HG03520 (cell line): ENCODE results near the gene CLEC16A.

Experiments used
- ATAC-seq: cut with Tn5 transposase; IDR thresholded peaks from one replicate; pipeline ENCODE4 v1.9.1; 2021; ENCODE audit warnings: mild to moderate bottlenecking, moderate library complexity; ENCODE audit not compliant: unreplicated experiment

Gene CLEC16A, protein sequence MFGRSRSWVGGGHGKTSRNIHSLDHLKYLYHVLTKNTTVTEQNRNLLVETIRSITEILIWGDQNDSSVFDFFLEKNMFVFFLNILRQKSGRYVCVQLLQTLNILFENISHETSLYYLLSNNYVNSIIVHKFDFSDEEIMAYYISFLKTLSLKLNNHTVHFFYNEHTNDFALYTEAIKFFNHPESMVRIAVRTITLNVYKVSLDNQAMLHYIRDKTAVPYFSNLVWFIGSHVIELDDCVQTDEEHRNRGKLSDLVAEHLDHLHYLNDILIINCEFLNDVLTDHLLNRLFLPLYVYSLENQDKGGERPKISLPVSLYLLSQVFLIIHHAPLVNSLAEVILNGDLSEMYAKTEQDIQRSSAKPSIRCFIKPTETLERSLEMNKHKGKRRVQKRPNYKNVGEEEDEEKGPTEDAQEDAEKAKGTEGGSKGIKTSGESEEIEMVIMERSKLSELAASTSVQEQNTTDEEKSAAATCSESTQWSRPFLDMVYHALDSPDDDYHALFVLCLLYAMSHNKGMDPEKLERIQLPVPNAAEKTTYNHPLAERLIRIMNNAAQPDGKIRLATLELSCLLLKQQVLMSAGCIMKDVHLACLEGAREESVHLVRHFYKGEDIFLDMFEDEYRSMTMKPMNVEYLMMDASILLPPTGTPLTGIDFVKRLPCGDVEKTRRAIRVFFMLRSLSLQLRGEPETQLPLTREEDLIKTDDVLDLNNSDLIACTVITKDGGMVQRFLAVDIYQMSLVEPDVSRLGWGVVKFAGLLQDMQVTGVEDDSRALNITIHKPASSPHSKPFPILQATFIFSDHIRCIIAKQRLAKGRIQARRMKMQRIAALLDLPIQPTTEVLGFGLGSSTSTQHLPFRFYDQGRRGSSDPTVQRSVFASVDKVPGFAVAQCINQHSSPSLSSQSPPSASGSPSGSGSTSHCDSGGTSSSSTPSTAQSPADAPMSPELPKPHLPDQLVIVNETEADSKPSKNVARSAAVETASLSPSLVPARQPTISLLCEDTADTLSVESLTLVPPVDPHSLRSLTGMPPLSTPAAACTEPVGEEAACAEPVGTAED

DNA sequence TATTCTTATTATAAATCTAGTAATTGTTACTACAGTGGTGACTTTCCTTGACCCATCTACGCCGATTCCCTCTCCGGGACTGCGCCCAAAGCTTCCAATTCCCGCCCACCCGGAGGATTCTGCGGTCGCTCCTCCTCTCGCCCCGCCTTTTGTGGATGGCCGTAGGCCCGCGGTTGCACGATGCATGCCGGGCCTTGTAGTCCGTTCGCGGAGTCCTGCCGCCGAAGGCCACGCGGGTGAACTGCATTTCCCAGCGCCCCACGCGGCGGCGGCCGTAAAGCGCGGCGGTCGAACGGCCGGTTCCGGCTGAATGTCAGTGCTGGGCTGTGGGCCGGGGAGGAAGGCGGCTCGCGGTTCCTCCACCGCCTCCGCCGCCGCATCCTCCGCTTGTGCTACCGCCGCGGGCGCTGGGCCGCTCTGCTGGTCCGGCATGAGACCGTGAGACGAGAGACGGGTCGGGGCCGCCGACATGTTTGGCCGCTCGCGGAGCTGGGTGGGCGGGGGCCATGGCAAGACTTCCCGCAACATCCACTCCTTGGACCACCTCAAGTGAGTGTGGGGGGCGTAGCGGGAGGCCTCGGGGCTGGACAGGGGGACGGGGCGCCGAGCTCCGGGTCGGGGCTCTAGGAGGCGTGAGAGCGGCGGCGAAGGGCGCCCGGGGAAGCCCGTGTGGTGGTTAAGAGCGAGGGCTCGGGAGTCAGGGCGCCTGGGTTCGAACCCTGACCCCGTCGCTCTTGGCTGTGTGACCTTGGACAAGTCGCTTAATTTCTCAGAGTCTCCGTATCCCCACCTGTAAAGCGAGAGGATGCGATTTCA is at the start of gene CLEC16A:
Gene CLEC16A, plus strand, starts transcription at position 316 of the 816 bp plus-strand sequence. Its CDS starts 154 bp downstream, at position 470.
- peak; percentile 73 for ATAC-seq

DNA sequence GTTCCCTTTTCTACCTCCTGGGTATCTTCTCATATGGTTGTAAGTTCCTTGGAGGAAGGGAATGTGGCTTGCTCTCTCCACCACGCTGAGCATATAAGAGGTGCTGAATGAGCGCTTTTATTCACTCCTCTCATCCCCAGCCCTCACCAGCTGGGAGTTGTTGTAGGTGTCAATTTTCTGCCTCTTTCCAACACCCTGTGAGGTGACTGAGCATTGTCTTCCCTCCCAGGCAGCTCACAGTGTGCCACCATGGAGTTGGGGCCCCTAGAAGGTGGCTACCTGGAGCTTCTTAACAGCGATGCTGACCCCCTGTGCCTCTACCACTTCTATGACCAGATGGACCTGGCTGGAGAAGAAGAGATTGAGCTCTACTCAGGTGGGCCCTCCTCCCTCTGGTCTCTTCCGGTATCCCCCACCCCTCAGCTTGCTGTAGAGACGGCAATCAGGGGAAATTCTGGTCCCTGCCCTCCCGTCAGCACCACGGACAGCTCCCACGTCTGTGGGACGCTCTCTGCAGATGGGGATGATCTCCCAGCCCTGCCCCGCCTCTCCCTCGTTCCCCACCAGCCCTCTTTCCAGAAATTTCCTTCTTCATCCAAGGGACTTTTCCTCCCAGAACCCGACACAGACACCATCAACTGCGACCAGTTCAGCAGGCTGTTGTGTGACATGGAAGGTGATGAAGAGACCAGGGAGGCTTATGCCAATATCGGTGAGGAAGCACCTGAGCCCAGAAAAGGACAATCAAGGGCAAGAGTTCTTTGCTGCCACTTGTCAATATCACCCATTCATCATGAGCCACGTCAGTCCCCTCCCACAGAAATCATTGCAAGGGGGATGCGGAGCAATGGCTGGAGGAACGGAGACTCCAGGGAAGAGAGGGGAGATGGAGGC is 49.1 kb upstream of the CLEC16A start:
- no peak for ATAC-seq

DNA sequence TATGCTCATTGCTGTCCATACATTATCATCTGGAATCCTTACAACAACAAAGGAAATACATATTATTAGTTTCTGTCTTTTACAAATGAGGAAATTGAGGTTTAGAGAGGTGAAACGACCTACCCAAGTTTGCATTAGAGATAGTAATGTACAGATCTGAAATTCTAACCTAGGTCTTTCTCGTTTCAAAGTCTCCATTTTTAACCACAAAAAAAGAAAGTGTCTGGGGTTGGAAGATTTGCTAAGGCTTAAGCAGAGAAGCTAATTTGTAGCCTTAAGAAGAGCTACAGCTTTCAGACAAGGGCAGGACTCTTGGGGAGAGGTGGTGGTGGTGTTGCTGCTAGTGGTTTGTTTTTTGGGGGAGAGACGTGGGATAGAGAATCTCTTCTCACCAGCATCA is 48.2 kb upstream of the CLEC16A start:
- no peak for ATAC-seq

DNA sequence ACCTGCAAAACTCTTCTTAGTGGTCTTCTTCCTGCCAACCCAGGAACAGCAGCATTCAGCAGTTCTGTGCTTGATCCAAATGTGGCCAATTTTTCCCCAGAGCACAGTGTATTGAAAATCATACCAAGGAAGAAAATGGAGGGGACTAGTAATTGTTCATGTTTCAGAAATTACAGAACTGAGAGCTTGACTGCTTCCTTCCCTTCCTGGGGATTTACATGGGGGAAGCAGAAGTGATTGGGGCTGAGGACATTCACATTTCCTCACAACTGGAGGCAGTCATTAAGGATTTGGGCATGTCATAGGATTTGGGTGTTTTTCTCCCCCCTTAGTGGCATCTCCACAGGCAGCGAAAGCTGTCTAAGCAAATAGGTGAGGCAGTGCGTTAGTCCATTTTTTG is 47.6 kb upstream of the CLEC16A start:
- ATAC-seq, result no peak

- no peak for ATAC-seq
Observed at GRCh38 chr16:10897134-10897533, 47.2 kb upstream of the CLEC16A start.

GRCh38 chr16:10902999-10903398 is 41.4 kb upstream of the CLEC16A start:
- no peak for ATAC-seq

DNA sequence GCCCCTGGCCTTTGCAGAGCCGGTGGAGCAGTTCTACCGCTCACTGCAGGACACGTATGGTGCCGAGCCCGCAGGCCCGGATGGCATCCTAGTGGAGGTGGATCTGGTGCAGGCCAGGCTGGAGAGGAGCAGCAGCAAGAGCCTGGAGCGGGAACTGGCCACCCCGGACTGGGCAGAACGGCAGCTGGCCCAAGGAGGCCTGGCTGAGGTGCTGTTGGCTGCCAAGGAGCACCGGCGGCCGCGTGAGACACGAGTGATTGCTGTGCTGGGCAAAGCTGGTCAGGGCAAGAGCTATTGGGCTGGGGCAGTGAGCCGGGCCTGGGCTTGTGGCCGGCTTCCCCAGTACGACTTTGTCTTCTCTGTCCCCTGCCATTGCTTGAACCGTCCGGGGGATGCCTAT is 37.9 kb upstream of the CLEC16A start:
- ATAC-seq, result no peak

DNA sequence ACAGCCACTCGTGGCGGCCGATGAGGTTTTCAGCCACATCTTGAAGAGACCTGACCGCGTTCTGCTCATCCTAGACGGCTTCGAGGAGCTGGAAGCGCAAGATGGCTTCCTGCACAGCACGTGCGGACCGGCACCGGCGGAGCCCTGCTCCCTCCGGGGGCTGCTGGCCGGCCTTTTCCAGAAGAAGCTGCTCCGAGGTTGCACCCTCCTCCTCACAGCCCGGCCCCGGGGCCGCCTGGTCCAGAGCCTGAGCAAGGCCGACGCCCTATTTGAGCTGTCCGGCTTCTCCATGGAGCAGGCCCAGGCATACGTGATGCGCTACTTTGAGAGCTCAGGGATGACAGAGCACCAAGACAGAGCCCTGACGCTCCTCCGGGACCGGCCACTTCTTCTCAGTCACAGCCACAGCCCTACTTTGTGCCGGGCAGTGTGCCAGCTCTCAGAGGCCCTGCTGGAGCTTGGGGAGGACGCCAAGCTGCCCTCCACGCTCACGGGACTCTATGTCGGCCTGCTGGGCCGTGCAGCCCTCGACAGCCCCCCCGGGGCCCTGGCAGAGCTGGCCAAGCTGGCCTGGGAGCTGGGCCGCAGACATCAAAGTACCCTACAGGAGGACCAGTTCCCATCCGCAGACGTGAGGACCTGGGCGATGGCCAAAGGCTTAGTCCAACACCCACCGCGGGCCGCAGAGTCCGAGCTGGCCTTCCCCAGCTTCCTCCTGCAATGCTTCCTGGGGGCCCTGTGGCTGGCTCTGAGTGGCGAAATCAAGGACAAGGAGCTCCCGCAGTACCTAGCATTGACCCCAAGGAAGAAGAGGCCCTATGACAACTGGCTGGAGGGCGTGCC is 37.2 kb upstream of the CLEC16A start:
- ATAC-seq, result no peak

DNA sequence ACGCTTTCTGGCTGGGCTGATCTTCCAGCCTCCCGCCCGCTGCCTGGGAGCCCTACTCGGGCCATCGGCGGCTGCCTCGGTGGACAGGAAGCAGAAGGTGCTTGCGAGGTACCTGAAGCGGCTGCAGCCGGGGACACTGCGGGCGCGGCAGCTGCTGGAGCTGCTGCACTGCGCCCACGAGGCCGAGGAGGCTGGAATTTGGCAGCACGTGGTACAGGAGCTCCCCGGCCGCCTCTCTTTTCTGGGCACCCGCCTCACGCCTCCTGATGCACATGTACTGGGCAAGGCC is 36.7 kb upstream of the CLEC16A start:
- ATAC-seq, result no peak

GRCh38 chr16:10911267-10911666 is 33.1 kb upstream of the CLEC16A start:
- no peak for ATAC-seq

- ATAC-seq, result no peak
Observed at GRCh38 chr16:10916534-10916933, 27.8 kb upstream of the CLEC16A start.

GRCh38 chr16:10918294-10919002 is 25.9 kb upstream of the CLEC16A start:
- no peak for ATAC-seq

DNA sequence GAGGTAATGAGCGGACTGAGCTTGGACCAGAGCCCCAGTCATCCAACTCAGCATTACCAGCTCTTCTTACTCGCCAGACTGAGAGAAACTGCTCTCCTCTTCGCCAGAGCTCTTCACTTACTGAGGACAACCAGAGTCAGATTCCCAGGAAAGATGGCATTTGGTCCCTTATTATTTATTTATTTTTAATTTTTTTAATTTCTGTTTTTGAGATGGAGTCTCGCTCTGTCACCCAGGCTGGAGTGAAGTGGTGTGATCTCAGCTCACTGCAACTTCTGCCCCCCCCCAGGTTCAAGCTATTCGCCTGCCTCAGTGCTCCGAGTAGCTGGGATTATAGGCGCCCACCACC is 25.4 kb upstream of the CLEC16A start:
- ATAC-seq, result no peak

DNA sequence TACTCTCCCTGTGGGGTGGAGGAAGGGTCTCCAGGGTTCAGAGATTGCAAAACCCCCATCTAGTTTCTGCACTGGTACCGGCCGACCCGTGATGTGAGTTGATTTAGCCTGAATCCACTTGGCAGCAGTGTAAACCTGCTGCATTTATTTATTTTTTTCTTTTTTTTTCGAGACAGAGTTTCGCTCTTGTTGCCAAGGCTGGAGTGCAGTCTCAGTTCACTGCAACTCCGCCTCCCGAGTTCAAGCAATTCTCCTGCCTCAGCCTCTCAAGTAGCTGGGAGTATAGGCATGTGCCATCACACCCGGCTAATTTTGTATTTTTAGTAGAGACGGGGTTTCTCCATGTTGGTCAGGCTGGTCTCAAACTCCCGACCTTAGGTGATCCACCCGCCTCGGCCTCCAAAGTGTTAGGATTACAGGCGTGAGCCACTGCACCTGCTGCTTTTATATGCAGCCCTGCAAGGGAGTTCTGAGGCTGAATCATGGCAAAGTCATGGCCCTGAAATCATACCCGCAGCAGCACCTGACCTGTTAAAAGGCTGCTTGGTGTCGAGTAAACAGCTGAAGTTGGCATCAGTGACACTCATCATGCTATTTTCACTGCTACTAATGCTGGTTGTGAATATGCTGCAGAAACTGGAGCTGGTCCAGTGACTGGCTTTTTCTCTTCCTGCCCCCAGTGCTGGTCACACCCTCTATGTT is 23.5 kb upstream of the CLEC16A start:
- no peak for ATAC-seq

GRCh38 chr16:10921536-10922327 is 22.6 kb upstream of the CLEC16A start:
- no peak for ATAC-seq

- ATAC-seq, result no peak
Observed at GRCh38 chr16:10922328-10923145, 21.8 kb upstream of the CLEC16A start.
